ENCODE measurements around the gene PDILT. TPM values are rescaled to one million over a fixed set of nuclear protein-coding genes. Genes with fewer than 3 reads are reported as not detected.
"Not testable (repeated sequence)": the region's sequence is repeated elsewhere in the genome, so short reads cannot be mapped to it uniquely, and the experiment has no call there.

Gene PDILT
- total RNA-seq = not detected

DNA sequence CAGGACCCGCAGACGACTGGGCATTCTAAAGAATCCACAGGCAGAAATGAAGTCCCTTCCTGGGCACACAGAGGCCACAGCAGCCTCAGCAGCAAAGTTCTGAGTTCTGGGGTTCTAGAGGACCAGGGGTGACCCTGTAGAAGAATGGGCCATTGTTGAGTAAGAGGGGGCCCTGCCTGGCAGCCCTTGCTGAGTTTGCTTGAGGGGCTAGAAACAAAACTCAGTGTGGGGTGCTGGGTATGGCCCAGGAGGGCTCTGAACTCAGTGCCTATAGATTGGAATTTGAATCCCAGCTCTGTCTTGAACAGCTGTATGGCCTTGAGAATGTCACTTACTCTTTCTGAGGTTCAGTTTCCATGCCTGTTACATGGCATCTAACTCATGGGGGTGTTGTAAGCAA, at the start of gene PDILT:
Gene PDILT (minus strand): TSS at position 101 of the 400 bp plus-strand sequence. CDS start 5,437 bp downstream, outside the sequence.
- TF ChIP-seq, protein P1, sequence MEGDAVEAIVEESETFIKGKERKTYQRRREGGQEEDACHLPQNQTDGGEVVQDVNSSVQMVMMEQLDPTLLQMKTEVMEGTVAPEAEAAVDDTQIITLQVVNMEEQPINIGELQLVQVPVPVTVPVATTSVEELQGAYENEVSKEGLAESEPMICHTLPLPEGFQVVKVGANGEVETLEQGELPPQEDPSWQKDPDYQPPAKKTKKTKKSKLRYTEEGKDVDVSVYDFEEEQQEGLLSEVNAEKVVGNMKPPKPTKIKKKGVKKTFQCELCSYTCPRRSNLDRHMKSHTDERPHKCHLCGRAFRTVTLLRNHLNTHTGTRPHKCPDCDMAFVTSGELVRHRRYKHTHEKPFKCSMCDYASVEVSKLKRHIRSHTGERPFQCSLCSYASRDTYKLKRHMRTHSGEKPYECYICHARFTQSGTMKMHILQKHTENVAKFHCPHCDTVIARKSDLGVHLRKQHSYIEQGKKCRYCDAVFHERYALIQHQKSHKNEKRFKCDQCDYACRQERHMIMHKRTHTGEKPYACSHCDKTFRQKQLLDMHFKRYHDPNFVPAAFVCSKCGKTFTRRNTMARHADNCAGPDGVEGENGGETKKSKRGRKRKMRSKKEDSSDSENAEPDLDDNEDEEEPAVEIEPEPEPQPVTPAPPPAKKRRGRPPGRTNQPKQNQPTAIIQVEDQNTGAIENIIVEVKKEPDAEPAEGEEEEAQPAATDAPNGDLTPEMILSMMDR (IDR thresholded peaks at IDR 0.05) = no peak
- TF ChIP-seq POLR2A (IDR thresholded peaks at IDR 0.05) = no peak
- no peaks in the 10 kb centered on the region for H3K9me3 ChIP-seq
- no peaks in the 10 kb centered on the region for H3K36me3 ChIP-seq
- DNase-seq = no peak
- H3K4me1 ChIP-seq = peaks cover 3 to 4% of the 10 kb centered on the region in 2 donors
- 100% methylated on average over 2 of the region's 2 CpGs; no CpG with 5 or more reads in 1 of the 2 donors for WGBS, 2 donors
- H3K27ac ChIP-seq = no peak within 1 kb of the TSS
- no peak within 1 kb of the TSS for H3K4me3 ChIP-seq (replicated peaks in 1 of 3)
- intact Hi-C loops (cut with DNase I) = no loop called here
- H3K27me3 ChIP-seq = no peaks in the 10 kb centered on the region

GRCh38 chr16:20453633-20454032, 49.1 kb upstream of the PDILT start:
- H3K4me1 ChIP-seq; H3K27me3 ChIP-seq; H3K36me3 ChIP-seq; H3K9me3 ChIP-seq; intact Hi-C loops (cut with DNase I); H3K4me3 ChIP-seq (replicated peaks in 1 of 3); H3K27ac ChIP-seq; DNase-seq: not testable (repeated sequence)
- 63 to 80% methylated on average over 1 to 2 of the region's 5 CpGs for WGBS, 2 donors

DNA sequence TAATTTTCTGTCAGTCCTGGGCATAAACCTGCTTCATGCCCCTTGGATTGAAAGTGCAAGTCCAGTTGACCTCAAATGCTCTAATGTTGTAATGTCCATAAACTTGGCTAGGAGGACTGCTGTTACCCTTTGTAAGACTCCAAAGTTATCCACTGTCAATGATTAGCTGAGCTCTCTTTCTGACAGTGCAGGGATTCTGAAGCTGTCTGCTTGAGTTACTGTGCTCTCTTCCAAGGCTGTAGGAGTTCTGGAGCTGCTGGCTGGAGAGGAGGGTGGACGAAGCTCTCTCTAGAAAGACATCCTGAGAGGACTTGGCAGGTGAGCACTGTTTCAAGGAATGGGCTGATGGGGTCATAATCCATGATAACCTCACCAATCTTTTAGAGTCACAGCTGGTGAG, 46.8 kb upstream of the PDILT start, which contains the start of gene ACSM2A:
Gene ACSM2A (plus strand): TSS at position 158 of the 400 bp plus-strand sequence. CDS start 8,594 bp downstream, outside the sequence.
- H3K9me3 ChIP-seq; DNase-seq; H3K27me3 ChIP-seq; H3K36me3 ChIP-seq; H3K4me3 ChIP-seq (replicated peaks in 1 of 3); H3K4me1 ChIP-seq; H3K27ac ChIP-seq; intact Hi-C loops (cut with DNase I): not testable (repeated sequence)
- 40% methylated on average over 1 of the region's 1 CpG; no CpG with 5 or more reads in 1 of the 2 donors for WGBS, 2 donors

GRCh38 chr16:20446652-20447393, 42.3 kb upstream of the PDILT start:
- DNase-seq; H3K36me3 ChIP-seq; H3K4me1 ChIP-seq; intact Hi-C loops (cut with DNase I); H3K4me3 ChIP-seq (replicated peaks in 1 of 3); H3K9me3 ChIP-seq; H3K27me3 ChIP-seq; H3K27ac ChIP-seq: not testable (repeated sequence)
- WGBS, 2 donors = no CpG with 5 or more reads among the region's 3 CpGs

GRCh38 chr16:20441859-20442258, 37.3 kb upstream of the PDILT start:
- H3K27ac ChIP-seq; H3K4me3 ChIP-seq (replicated peaks in 1 of 3); H3K36me3 ChIP-seq; intact Hi-C loops (cut with DNase I); H3K4me1 ChIP-seq; H3K9me3 ChIP-seq; DNase-seq; H3K27me3 ChIP-seq: not testable (repeated sequence)
- 83 to 95% methylated on average over 2 of the region's 4 CpGs for WGBS, 2 donors

DNA sequence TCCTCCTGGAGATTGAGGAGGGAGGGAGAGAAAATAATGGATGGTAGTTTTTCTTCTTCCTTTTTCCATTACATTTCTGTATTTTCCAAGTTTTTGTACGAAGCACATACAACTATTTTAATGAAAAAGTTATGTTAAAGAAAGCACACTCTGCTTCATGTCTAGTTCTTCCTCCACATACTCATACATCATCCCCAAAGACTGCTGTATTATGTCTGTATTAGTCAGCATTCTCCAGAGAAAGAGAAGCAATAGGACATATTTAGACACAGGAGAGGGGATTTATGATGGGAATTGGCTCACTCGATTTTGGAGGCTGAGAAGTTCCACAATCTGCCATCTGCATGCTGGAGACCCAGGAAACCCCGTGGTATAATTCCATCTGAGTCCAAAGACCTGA, 36.7 kb upstream of the PDILT start:
- no peaks in the 10 kb centered on the region for H3K27me3 ChIP-seq
- WGBS, 2 donors = 59 to 78% methylated on average over 3 of the region's 3 CpGs
- DNase-seq = no peak
- no peaks in the 10 kb centered on the region for H3K4me1 ChIP-seq
- no peaks in the 10 kb centered on the region for H3K36me3 ChIP-seq
- no peak overlapping the region for H3K4me3 ChIP-seq (replicated peaks in 1 of 3)
- intact Hi-C loops (cut with DNase I) = no loop called here
- no peak overlapping the region for H3K27ac ChIP-seq
- TF ChIP-seq, protein P1 (IDR thresholded peaks at IDR 0.05) = no peak
- TF ChIP-seq POLR2A (IDR thresholded peaks at IDR 0.05) = no peak
- no peaks in the 10 kb centered on the region for H3K9me3 ChIP-seq

DNA sequence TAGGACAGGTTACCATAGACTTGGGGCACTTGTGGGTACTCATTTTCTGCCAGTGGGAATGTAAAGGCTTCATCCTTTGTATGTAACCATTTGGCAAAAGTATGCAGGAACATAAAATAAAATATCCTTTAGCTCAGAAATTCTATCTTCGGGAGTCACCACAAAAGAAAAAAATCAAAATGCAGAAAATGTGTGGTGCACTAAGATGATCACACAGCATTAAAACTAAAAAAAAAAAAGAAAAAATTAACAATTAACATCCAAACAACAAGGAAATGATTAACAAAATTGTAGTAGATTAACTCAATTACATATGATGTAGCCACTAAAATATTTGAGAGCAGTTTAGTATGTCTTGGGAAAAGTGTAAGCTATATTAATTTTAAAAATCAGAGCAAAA, 36.2 kb upstream of the PDILT start:
- H3K36me3 ChIP-seq; H3K4me1 ChIP-seq; DNase-seq; H3K4me3 ChIP-seq (replicated peaks in 1 of 3); H3K9me3 ChIP-seq; intact Hi-C loops (cut with DNase I); H3K27me3 ChIP-seq: not testable (repeated sequence)
- WGBS, 2 donors = 77 to 86% methylated on average over 1 of the region's 1 CpG
- peak overlapping the region in 1 of 3 donors; percentile 50 for H3K27ac ChIP-seq

GRCh38 chr16:20439820-20440231, 35.3 kb upstream of the PDILT start:
- H3K4me1 ChIP-seq; H3K9me3 ChIP-seq; intact Hi-C loops (cut with DNase I); H3K4me3 ChIP-seq (replicated peaks in 1 of 3); H3K36me3 ChIP-seq; H3K27me3 ChIP-seq: not testable (repeated sequence)
- DNase-seq = peak; percentile 44 to 51
- peak overlapping the region in 1 of 3 donors; percentile 80 for H3K27ac ChIP-seq
- WGBS, 2 donors = 39 to 64% methylated on average over 3 of the region's 3 CpGs

- 60 to 81% methylated on average over 1 of the region's 2 CpGs for WGBS, 2 donors
- H3K36me3 ChIP-seq; intact Hi-C loops (cut with DNase I); H3K9me3 ChIP-seq; H3K4me3 ChIP-seq (replicated peaks in 1 of 3); H3K27me3 ChIP-seq; H3K4me1 ChIP-seq; H3K27ac ChIP-seq; DNase-seq: not testable (repeated sequence)
Observed at GRCh38 chr16:20438950-20439349, 34.4 kb upstream of the PDILT start.

Measured in thyroid gland (tissue), 4 donors.